Activated CD8-positive, alpha-beta memory T cell treated with anti-CD3 and anti-CD28 coated beads, Interleukin-2, amount 50 U/mL, for 24 hours (primary cell): Measurements from ENCODE around the gene OCEL1.
"Not testable (repeated sequence)": the region's sequence is repeated elsewhere in the genome, so short reads cannot be mapped to it uniquely, and the experiment has no call there.

Experiments
- DNase-seq: peaks from one replicate; pipeline ENCODE4 v3.0.0-alpha.2; 2020; ENCODE audit errors: extremely low read depth

The OCEL1 gene

GRCh38 chr19:17260842-17261325 is 34.9 kb downstream of the OCEL1 start:
- DNase-seq = peak; percentile 76

GRCh38 chr19:17262557-17262956 is 36.5 kb downstream of the OCEL1 start:
- no peak for DNase-seq

- DNase-seq = no peak
These were observed 38.0 kb downstream of the OCEL1 start for GRCh38 chr19:17263712-17264640.

- DNase-seq = no peak
These were observed 38.6 kb downstream of the OCEL1 start, which contains the start of gene USHBP1 for GRCh38 chr19:17264641-17264979. Gene USHBP1, minus strand, starts transcription at chr19:17264745. Its CDS starts 446 bp downstream, at chr19:17264299.

GRCh38 chr19:17266026-17266425 is 40.0 kb downstream of the OCEL1 start:
- DNase-seq = no peak

- DNase-seq = no peak
These were observed 40.6 kb downstream of the OCEL1 start for GRCh38 chr19:17266589-17266974.

- peak; percentile 93 for DNase-seq
These were observed 41.2 kb downstream of the OCEL1 start, which contains the start of gene BABAM1 for GRCh38 chr19:17266975-17267788. Gene BABAM1, plus strand, starts transcription at chr19:17267443. Its CDS starts 1,364 bp downstream, at chr19:17268807.

- no peak for DNase-seq
These were observed 42.7 kb downstream of the OCEL1 start for GRCh38 chr19:17268754-17269153.

- not testable (repeated sequence) for DNase-seq
These were observed 48.9 kb downstream of the OCEL1 start for GRCh38 chr19:17274892-17275291.

- no peak for DNase-seq
These were observed 49.6 kb downstream of the OCEL1 start for GRCh38 chr19:17275441-17276175.
